NOMO-1 treated with dmso at 0.1 percent for 144 hours (cell line): Measurements from ENCODE around the gene KRTAP4-5.
"Not testable (repeated sequence)": the region's sequence is repeated elsewhere in the genome, so short reads cannot be mapped to it uniquely, and the experiment has no call there.

Experiments used
- DNase-seq: peaks from one replicate; lab custom pipeline; 2025; ENCODE audit not compliant: unreplicated experiment; lab: John Stamatoyannopoulos, UW

Gene KRTAP4-5

GRCh38 chr17:41111151-41111885 lies 38.3 kb downstream of the KRTAP4-5 start:
- no peak for DNase-seq

GRCh38 chr17:41108728-41109386 lies 40.8 kb downstream of the KRTAP4-5 start:
- DNase-seq: not testable (repeated sequence)

DNA sequence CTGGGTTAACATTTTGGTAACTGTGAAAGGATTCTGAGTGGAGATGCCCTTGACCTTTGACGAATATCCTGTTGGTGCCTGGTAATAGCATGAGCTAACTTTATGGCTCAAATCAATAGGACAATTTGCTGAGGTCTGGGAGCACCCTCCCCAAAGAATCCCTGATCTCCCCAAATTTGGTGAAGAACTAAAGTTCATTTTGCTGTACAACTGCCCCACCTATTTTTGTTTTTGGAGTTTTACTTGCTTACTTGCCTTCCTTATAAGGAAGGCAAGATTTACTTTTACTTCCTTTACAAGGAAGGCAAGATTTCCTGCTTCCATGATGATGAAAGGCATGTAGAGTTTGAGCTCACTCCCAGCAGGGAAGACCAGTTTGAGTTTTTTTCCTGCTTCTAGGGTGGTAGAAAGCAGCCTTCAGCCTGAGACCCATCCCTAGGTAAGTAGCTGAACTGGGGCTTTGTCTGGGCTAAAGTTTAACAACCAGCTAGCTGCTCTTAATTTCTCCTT lies 41.6 kb downstream of the KRTAP4-5 start:
- DNase-seq: no peak

- DNase-seq: not testable (repeated sequence)
Measured at GRCh38 chr17:41105347-41105746, 44.3 kb downstream of the KRTAP4-5 start, which contains the start of gene KRTAP4-9. Gene KRTAP4-9 (plus strand): TSS chr17:41105389. CDS start chr17:41105389, 0 bp downstream.

DNA sequence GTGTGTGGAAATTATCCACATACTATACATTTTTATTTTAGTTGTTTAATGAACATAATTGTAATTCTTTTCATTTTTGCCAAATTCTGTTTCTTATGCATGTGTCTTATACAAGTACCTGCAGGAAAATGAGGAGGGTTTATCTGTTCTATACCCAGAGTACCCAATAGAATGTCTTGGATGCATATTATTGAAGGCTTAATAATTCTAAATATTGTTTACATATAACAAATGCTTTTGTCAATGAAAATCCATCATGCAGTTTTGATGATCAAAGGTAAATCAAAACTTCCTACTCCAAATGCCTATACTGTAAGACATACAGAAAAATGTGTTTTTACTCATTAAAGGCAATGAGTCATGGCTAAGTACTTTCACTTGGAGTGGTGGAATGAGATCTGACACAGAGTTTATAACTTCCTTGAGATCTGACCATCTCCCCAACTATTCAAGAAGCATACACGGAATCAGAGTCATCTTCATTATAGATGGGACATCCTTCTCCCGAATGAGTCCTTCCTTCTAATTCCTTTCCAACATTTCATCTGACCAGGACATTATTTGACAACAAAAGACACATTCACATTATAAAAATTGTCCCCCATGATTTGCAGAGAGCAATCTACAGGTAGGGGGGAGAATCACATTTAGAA lies 45.1 kb downstream of the KRTAP4-5 start:
- not testable (repeated sequence) for DNase-seq

- no peak for DNase-seq
Measured at GRCh38 chr17:41103896-41104295, 45.7 kb downstream of the KRTAP4-5 start.

- no peak for DNase-seq
Measured at GRCh38 chr17:41101586-41102259, 47.9 kb downstream of the KRTAP4-5 start, which contains the start of gene KRTAP4-16. Gene KRTAP4-16 (minus strand): TSS chr17:41102209. CDS start chr17:41102209, 0 bp downstream.

- DNase-seq: not testable (repeated sequence)
Measured at GRCh38 chr17:41099682-41100480, 49.7 kb downstream of the KRTAP4-5 start.
